HepG2 (cell line): Measurements from ENCODE around the gene GALP. TPM values are rescaled to one million over a fixed set of nuclear protein-coding genes. Genes with fewer than 3 reads are reported as not detected.
A peak's percentile ranks its signal among the peaks of the same experiment; 100 is the strongest.
"Not testable (repeated sequence)": the region's sequence is repeated elsewhere in the genome, so short reads cannot be mapped to it uniquely, and the experiment has no call there.

Experiments
- ATAC-seq: fragments of 200-7000 bp; cut with Tn5 transposase; 3 replicates; pipeline ENCODE4 v1.9.1; 2020; ENCODE audit warnings: mild to moderate bottlenecking, moderate library complexity
- Bru-seq: library from RNA; stranded (reverse); fragments of 400-500 nt; gene quantifications from one replicate; lab custom pipeline; 2021; lab: Mats Ljungman, UMichigan
- BruChase-seq, 2 experiments: library from RNA; stranded (reverse); fragments of 400-500 nt; gene quantifications; one replicate each; lab custom pipeline; 2021; lab: Mats Ljungman, UMichigan
- BruUV-seq: library from RNA; stranded (reverse); fragments of 400-500 nt; replicated peaks from 2 replicates; lab custom pipeline; 2021; lab: Mats Ljungman, UMichigan
- CTCF ChIA-PET: fragments of 300-600 bp; formaldehyde crosslinking; extraction: SDS; loops from one replicate; lab custom pipeline; 2021; ENCODE audit warnings: low total read pairs, inconsistent platforms, low intra/inter-chr PET ratio; lab: Yijun Ruan, JAX
- POLR2A ChIA-PET: fragments of 350-600 bp; sonication (Branson Sonifier 250); formaldehyde crosslinking; loops from one replicate; lab custom pipeline; 2020; ENCODE audit warnings: antibody characterized with exemption, inconsistent platforms; lab: Yijun Ruan, JAX
- DNase-seq: peaks from one replicate; pipeline ENCODE4 v3.0.0-alpha.2; 2015; ENCODE audit warnings: low spot score
- FAIRE-seq: peaks from 3 replicates; lab custom pipeline; 2011; peaks lifted over from hg19 to GRCh38; lab: Jason Lieb, UNC
- H2AFZ ChIP-seq: one replicate; pipeline ENCODE4 v1.6.1; 2011; ENCODE audit warnings: low read length, inconsistent platforms
- H3K27ac ChIP-seq: fragments of 300-600 bp; 3 replicates; pipeline ENCODE4 v1.8.0; 2011; ENCODE audit warnings: mixed run types, mild to moderate bottlenecking, mixed read lengths, low read length, inconsistent platforms; ENCODE audit not compliant: insufficient read depth; ENCODE audit errors: extremely low read length
- H3K27me3 ChIP-seq, 2 experiments: fragments of 200-600 bp in 1 of 2; 2 replicates in 1 of 2; 3 replicates in 1 of 2; pipeline versions ENCODE4 v1.6.0 to v1.8.0; 2011; ENCODE audit warnings: low read length in 2 of 2, mild to moderate bottlenecking in 2 of 2, moderate library complexity in 2 of 2, inconsistent platforms in 1 of 2; ENCODE audit not compliant: insufficient read depth in 2 of 2, control insufficient read depth in 1 of 2
- H3K36me3 ChIP-seq, 2 experiments: fragments of 200-600 bp in 1 of 2; replicated peaks in 1 of 2; 2 replicates in 1 of 2; 3 replicates in 1 of 2; pipeline versions ENCODE4 v1.5.1 to v1.8.0; 2011; ENCODE audit warnings: low read length in 2 of 2, inconsistent platforms in 1 of 2; ENCODE audit not compliant: insufficient read depth in 2 of 2, control insufficient read depth in 1 of 2
- H3K4me1 ChIP-seq: 2 replicates; pipeline ENCODE4 v1.5.1; 2012; ENCODE audit warnings: low read length, inconsistent platforms; ENCODE audit not compliant: insufficient read depth
- H3K4me2 ChIP-seq: 2 replicates; pipeline ENCODE4 v1.6.0; 2011; ENCODE audit warnings: low read depth, low read length, inconsistent platforms
- H3K4me3 ChIP-seq, 3 experiments: fragments of 200-600 bp in 1 of 3; sonication (generic), shearing (Covaris generic) in 1 of 3; replicated peaks in 1 of 3; 2 replicates each; pipeline ENCODE4 v1.5.1; 2011 to 2016; ENCODE audit warnings: low read length in 3 of 3, inconsistent platforms in 2 of 3, low read depth in 2 of 3, mild to moderate bottlenecking in 2 of 3, control low read depth in 1 of 3, mixed read lengths in 1 of 3; ENCODE audit not compliant: insufficient read depth in 1 of 3
- H3K79me2 ChIP-seq: one replicate; pipeline ENCODE4 v1.6.1; 2011; ENCODE audit warnings: low read length, inconsistent platforms; ENCODE audit not compliant: insufficient read depth
- H3K9ac ChIP-seq: 2 replicates; pipeline ENCODE4 v1.6.0; 2011; ENCODE audit warnings: mild to moderate bottlenecking, low read depth, low read length, inconsistent platforms; ENCODE audit not compliant: insufficient read depth
- H3K9me3 ChIP-seq: 2 replicates; pipeline ENCODE4 v1.5.1; 2012; ENCODE audit warnings: mild to moderate bottlenecking, low read length
- H4K20me1 ChIP-seq: 2 replicates; pipeline ENCODE4 v1.6.0; 2011; ENCODE audit warnings: inconsistent platforms, mild to moderate bottlenecking, low read length, moderate library complexity; ENCODE audit not compliant: insufficient read depth
- HNRNPL ChIP-seq: fragments of 200-400 bp; formaldehyde crosslinking; IDR thresholded peaks from 2 replicates; pipeline ENCODE4 v1.6.1; 2017; ENCODE audit warnings: mild to moderate bottlenecking, low read depth, low read length
- WGBS: methylation state at CpG from one replicate; pipeline ENCODE4 v1.1.6; 2017; ENCODE audit warnings: low lambda C conversion rate; 5-methylcytosine and 5-hydroxymethylcytosine counted together
- in situ Hi-C: cut with HindIII; loops from 2 replicates; pipeline ENCODE4 v1.10.0; 2017; ENCODE audit warnings: low pct_unique_long_range_greater_than_20kb; ENCODE audit not compliant: extremely low pct_ligation_motif_present
- intact Hi-C: fragments of 100-400 bp; cut with micrococcal nuclease; formaldehyde crosslinking; loops from one replicate; pipeline ENCODE4 v1.10.0; 2022; ENCODE audit not compliant: unreplicated experiment
- long read RNA-seq, 2 experiments: library from RNA in 1 of 2; library from polyadenylated mRNA in 1 of 2; stranded (forward) in 1 of 2; unstranded in 1 of 2; transcript quantifications; one replicate each; pipeline ENCODE4 v2.0.0, GENCODE V29; 2019 to 2022
- polyA minus RNA-seq, 3 experiments: library from RNA; depleted of rRNA, polyadenylated mRNA; stranded (reverse); fragments of >200 nt; gene quantifications; 2 replicates each; pipeline ENCODE4 v1.2.3, GENCODE V29; 2011; ENCODE audit warnings: low replicate concordance in 1 of 3
- polyA plus RNA-seq, 8 experiments: library from polyadenylated mRNA; depleted of rRNA in 3 of 8; stranded (reverse) in 7 of 8; unstranded in 1 of 8; fragments of >200 nt; fragmentation: Illumina TruSeq in 4 of 8; extraction: Trizol in 4 of 8; gene quantifications; 2 replicates each; pipeline versions ENCODE4 v1.2.1 to v1.2.3, GENCODE V29; 2011 to 2016; ENCODE audit warnings: low read depth in 4 of 8, missing spikeins in 1 of 8, mixed read lengths in 1 of 8; ENCODE audit not compliant: insufficient read depth in 1 of 8
- total RNA-seq, 5 experiments: library from RNA; depleted of rRNA; stranded (reverse); fragments of >200 nt; fragmentation: Illumina TruSeq; extraction: Trizol; gene quantifications; 2 replicates each; pipeline ENCODE4 v1.2.3, GENCODE V29; 2016; ENCODE audit warnings: low read depth in 1 of 5

GALP gene
- total RNA-seq (2016; rRNA removed; fragmentation: Illumina TruSeq; extraction: Trizol): not detected in 2 replicates
- total RNA-seq (2016; cell fraction: cytosol; rRNA removed; fragmentation: Illumina TruSeq; extraction: Trizol; ENCODE audit: low read depth): not detected in 2 replicates
- not detected in 2 replicates for total RNA-seq (2016; cell fraction: insoluble cytoplasmic fraction; rRNA removed; fragmentation: Illumina TruSeq; extraction: Trizol)
- not detected in 2 replicates for total RNA-seq (2016; cell fraction: membrane; rRNA removed; fragmentation: Illumina TruSeq; extraction: Trizol)
- not detected in 2 replicates for total RNA-seq (2016; cell fraction: nucleus; rRNA removed; fragmentation: Illumina TruSeq; extraction: Trizol)
- not detected in 2 replicates for polyA plus RNA-seq (2011; rRNA removed)
- polyA plus RNA-seq (2011; cell fraction: cytosol; rRNA removed): not detected in 2 replicates
- not detected in 2 replicates for polyA plus RNA-seq (2011; cell fraction: nucleus; rRNA removed)
- not detected in 2 replicates for polyA plus RNA-seq (2012)
- polyA plus RNA-seq (2016; cell fraction: cytosol; fragmentation: Illumina TruSeq; extraction: Trizol; ENCODE audit: low read depth): not detected in 2 replicates
- polyA plus RNA-seq (2016; cell fraction: insoluble cytoplasmic fraction; fragmentation: Illumina TruSeq; extraction: Trizol; ENCODE audit: low read depth): not detected in 2 replicates
- polyA plus RNA-seq (2016; cell fraction: membrane; fragmentation: Illumina TruSeq; extraction: Trizol; ENCODE audit: low read depth): not detected in 2 replicates
- not detected in 2 replicates for polyA plus RNA-seq (2016; cell fraction: nucleus; fragmentation: Illumina TruSeq; extraction: Trizol; ENCODE audit: insufficient read depth, low read depth)
- polyA minus RNA-seq (2011; rRNA and poly(A)+ RNA removed; ENCODE audit: low replicate concordance): not detected in 2 replicates
- polyA minus RNA-seq (2011; cell fraction: cytosol; rRNA and poly(A)+ RNA removed): not detected in 2 replicates
- polyA minus RNA-seq (2011; cell fraction: nucleus; rRNA and poly(A)+ RNA removed): not detected in 2 replicates
- not detected for Bru-seq, nascent RNA
- not detected for BruChase-seq, experiment 1, labeled RNA remaining after a 6-hour chase
- BruChase-seq, experiment 2, labeled RNA remaining after a 2-hour chase: not detected
- long read RNA-seq, experiment 1: 0 reads
- long read RNA-seq, experiment 2: 0 reads

DNA sequence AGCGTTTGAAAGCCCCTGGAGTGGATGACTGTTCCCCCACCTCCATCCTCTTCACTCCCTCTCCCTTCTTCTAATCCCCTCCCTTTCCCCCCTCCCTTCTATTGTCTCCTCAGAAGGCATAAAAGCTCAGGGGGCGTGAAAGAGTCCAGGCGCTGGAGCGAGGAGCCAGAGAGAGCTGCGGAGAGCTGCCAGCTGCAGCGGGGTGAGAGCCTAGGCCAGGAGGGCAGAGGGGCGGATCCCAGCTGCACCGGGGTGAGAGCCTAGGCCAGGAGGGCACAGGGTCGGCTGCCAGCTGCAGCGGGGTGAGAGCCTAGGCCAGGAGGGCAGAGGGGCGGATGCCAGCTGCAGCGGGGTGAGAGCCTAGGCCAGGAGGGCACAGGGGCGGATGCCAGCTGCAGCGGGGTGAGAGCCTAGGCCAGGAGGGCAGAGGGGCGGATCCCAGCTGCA is at the start of gene GALP:
GALP (plus strand) TSS at position 148 of the 447 bp plus-strand sequence. CDS start 1,101 bp downstream, outside the sequence.
- H3K36me3 ChIP-seq, BruUV-seq, in situ Hi-C loops, H3K79me2 ChIP-seq, H3K27ac ChIP-seq, H2AFZ ChIP-seq, H4K20me1 ChIP-seq, ATAC-seq, FAIRE-seq, CTCF ChIA-PET, H3K9me3 ChIP-seq, DNase-seq, intact Hi-C loops, H3K9ac ChIP-seq: not testable (repeated sequence)
- peak within 1 kb of the TSS in 1 of 3 experiments; percentile 37; a peak in 1 of 6 replicates for H3K4me3 ChIP-seq
- WGBS: 37% methylated on average over 13 of the region's 15 CpGs
- peak within 1 kb of the TSS; percentile 60 for H3K4me2 ChIP-seq
- POLR2A ChIA-PET: interaction anchor here (5.0 kb wide), 1 partner anchor 33 kb away, joined by 26 read pairs; no protein-coding TSS in a partner anchor
- TF ChIP-seq HNRNPL: peak; percentile 73; the same call in 1 of the 2 replicates
- peaks cover 34% of the 10 kb centered on the region for H3K4me1 ChIP-seq
- H3K27me3 ChIP-seq: peaks cover 0 to 16% of the 10 kb centered on the region in 2 experiments; a peak in 3 of 5 replicates
